GM12872 (cell line): ENCODE data around the gene RABEP1.

Experiments
- TF ChIP-seq, protein P1 (sequence below): IDR thresholded peaks from 3 replicates; pipeline ENCODE4 v1.5.1; 2011; ENCODE audit warnings: low read depth, mild to moderate bottlenecking, low read length, moderate library complexity; ENCODE audit not compliant: insufficient read depth

The RABEP1 gene

GRCh38 chr17:5262416-5262991, 19.6 kb upstream of the RABEP1 start:
- TF ChIP-seq, protein P1, sequence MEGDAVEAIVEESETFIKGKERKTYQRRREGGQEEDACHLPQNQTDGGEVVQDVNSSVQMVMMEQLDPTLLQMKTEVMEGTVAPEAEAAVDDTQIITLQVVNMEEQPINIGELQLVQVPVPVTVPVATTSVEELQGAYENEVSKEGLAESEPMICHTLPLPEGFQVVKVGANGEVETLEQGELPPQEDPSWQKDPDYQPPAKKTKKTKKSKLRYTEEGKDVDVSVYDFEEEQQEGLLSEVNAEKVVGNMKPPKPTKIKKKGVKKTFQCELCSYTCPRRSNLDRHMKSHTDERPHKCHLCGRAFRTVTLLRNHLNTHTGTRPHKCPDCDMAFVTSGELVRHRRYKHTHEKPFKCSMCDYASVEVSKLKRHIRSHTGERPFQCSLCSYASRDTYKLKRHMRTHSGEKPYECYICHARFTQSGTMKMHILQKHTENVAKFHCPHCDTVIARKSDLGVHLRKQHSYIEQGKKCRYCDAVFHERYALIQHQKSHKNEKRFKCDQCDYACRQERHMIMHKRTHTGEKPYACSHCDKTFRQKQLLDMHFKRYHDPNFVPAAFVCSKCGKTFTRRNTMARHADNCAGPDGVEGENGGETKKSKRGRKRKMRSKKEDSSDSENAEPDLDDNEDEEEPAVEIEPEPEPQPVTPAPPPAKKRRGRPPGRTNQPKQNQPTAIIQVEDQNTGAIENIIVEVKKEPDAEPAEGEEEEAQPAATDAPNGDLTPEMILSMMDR, result no peak

GRCh38 chr17:5263441-5263840, 18.6 kb upstream of the RABEP1 start:
- TF ChIP-seq, protein P1, result no peak

GRCh38 chr17:5264893-5265292, 17.2 kb upstream of the RABEP1 start:
- TF ChIP-seq, protein P1, result no peak

DNA sequence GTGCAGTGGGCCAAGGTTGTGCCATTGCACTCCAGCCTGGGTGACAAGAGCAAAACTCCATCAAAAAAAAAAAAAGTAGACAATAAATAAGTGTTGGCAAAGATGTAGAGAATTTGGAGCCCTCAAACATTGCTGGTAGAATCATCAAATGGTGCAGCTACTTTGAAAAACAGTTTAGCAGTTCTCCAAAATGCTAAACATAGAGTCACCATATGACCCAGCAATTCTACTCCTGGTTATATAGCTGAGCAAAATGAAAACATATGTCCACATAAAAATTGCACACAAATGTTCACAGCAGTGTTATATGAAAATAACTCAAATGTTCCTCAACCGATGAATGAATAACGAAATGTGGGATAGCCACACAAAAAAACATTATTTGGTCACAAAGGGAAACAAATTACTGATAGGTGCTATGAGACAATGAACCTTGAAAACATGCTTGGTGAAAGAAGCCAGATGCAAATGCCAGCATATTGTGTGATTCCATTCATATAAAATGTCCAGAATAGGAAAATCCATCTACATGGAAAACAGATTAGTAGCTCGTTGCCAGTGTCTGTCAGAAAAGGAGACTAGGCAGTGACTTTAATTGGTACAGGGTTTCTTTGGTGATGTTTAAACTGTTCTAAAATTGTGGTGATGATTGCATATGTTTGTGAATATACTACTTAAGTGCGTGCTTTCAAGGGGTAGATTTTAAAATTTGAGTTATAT, 12.7 kb upstream of the RABEP1 start:
- TF ChIP-seq, protein P1, result no peak

DNA sequence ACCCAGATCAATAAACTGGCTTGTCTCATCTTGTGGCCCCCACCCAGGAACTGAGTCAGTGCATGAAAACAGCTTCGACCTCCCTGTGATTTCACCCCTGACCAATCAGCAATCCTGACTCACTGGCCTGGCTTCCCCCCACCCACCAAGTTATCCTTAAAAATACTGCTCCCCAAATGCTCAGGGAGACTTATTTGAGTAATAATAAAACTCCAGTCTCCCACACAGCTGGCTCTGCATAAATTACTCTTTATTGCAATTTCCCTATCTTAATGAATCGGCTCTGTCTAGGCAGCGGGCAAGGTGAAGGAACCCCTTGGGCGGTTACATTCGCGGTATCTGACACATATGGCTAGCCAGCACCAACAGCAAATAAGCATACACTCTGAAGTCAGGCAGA, 9.8 kb upstream of the RABEP1 start:
- TF ChIP-seq, protein P1, result no peak

DNA sequence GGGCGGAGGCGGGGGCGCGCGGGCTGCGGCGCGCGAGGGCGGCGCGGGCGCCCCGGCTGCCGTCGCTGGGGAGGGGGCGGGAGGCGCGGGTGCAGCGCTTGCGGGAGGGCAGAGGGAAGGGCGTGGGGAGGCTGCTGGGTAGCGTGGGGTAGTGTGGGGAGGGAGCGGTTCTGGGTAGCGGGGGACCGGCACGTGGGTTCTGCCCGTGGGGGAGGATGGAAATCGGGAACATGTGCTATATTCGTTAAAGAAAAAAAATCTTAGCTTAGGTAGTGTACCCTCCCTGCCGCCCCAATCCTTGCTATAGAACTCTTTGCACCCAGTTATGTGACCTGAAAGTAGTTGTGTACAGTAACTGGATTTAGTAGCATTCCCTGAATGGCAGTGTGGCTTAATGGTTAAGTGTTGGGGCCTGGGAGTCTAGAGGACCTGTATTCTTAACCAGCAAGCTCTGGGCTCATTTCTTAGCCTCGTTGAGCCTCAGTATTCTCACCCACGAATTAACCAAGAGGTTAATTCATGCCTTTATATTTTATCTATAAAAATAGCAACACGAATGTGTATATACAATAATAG, 646 bp downstream of the RABEP1 start:
- TF ChIP-seq, protein P1, result no peak

GRCh38 chr17:5283571-5284315, 1.7 kb downstream of the RABEP1 start:
- TF ChIP-seq, protein P1, result no peak
